GM19438 (cell line): ENCODE results near the gene TMEM232.
"Not testable (repeated sequence)": the region's sequence is repeated elsewhere in the genome, so short reads cannot be mapped to it uniquely, and the experiment has no call there.

Experiments
- ATAC-seq: cut with Tn5 transposase; IDR thresholded peaks from one replicate; pipeline ENCODE4 v1.9.1; 2021; ENCODE audit warnings: low read depth; ENCODE audit not compliant: unreplicated experiment

The TMEM232 gene

GRCh38 chr5:110536120-110537115, 190.1 kb downstream of the TMEM232 start:
- ATAC-seq = no peak

GRCh38 chr5:110535146-110535545, 191.3 kb downstream of the TMEM232 start:
- not testable (repeated sequence) for ATAC-seq

- no peak for ATAC-seq
Observed at GRCh38 chr5:110525762-110526161, 200.7 kb downstream of the TMEM232 start.

- no peak for ATAC-seq
Observed at GRCh38 chr5:110517396-110517795, 209.1 kb downstream of the TMEM232 start.

- ATAC-seq = no peak
Observed at GRCh38 chr5:110514030-110514429, 212.4 kb downstream of the TMEM232 start.

- no peak for ATAC-seq
Observed at GRCh38 chr5:110512266-110512665, 214.2 kb downstream of the TMEM232 start.

GRCh38 chr5:110510146-110510545, 216.3 kb downstream of the TMEM232 start:
- no peak for ATAC-seq

GRCh38 chr5:110507972-110508371, 218.5 kb downstream of the TMEM232 start:
- ATAC-seq = no peak

- ATAC-seq = no peak
Observed at GRCh38 chr5:110506378-110506777, 220.1 kb downstream of the TMEM232 start.

GRCh38 chr5:110496276-110496675, 230.2 kb downstream of the TMEM232 start:
- ATAC-seq = no peak

GRCh38 chr5:110492446-110492845, 234.0 kb downstream of the TMEM232 start:
- ATAC-seq = no peak

- no peak for ATAC-seq
Observed at GRCh38 chr5:110478895-110479294, 247.6 kb downstream of the TMEM232 start.

GRCh38 chr5:110477911-110478310, 248.6 kb downstream of the TMEM232 start:
- no peak for ATAC-seq

GRCh38 chr5:110476164-110476563, 250.3 kb downstream of the TMEM232 start:
- ATAC-seq = no peak

GRCh38 chr5:110475529-110475928, 250.9 kb downstream of the TMEM232 start:
- ATAC-seq = no peak

- no peak for ATAC-seq
Observed at GRCh38 chr5:110469486-110469885, 257.0 kb downstream of the TMEM232 start.

- ATAC-seq = no peak
Observed at GRCh38 chr5:110463106-110463505, 263.4 kb downstream of the TMEM232 start.

- peak; percentile 52 for ATAC-seq
Observed at GRCh38 chr5:110460837-110461236, 265.6 kb downstream of the TMEM232 start.

- no peak for ATAC-seq
Observed at GRCh38 chr5:110458313-110458712, 268.2 kb downstream of the TMEM232 start.

GRCh38 chr5:110442856-110443255, 283.6 kb downstream of the TMEM232 start:
- no peak for ATAC-seq

- peak; percentile 58 for ATAC-seq
Observed at GRCh38 chr5:110441035-110441434, 285.4 kb downstream of the TMEM232 start.

GRCh38 chr5:110440058-110440457, 286.4 kb downstream of the TMEM232 start:
- ATAC-seq = no peak
